ENCODE measurements around the gene TMEM120B. TPM values are rescaled to one million over a fixed set of nuclear protein-coding genes. Genes with fewer than 3 reads are reported as not detected.
A peak's percentile ranks its signal among the peaks of the same experiment; 100 is the strongest.

Gene TMEM120B
- total and polyA plus RNA-seq, 2 of the 13 experiments (the other 11 are each of a cell fraction or from before 2014, with no cell fraction given), result 7.1 to 12.9 TPM

GRCh38 chr12:121793838-121794533 is 81.4 kb downstream of the TMEM120B start (continued):
- TF ChIP-seq POLR2AphosphoS5 (IDR thresholded peaks at IDR 0.05; ENCODE audit: low read depth, low read length) (no peak), ZBTB26 (CRISPR knock-in tag; IDR thresholded peaks at IDR 0.05; ENCODE audit: borderline replicate concordance) (0 out of 2 replicates have a peak, but pooled peaks have one; percentile 71), CENPX (CRISPR knock-in tag; IDR thresholded peaks at IDR 0.05) (no peak), ZNF629 (CRISPR knock-in tag; conservative IDR thresholded peaks at IDR 0.05) (peak; percentile 59; the same call in 1 of the 2 replicates), BRCA1 (CRISPR knock-in tag; IDR thresholded peaks at IDR 0.05) (peak; percentile 78; the same call in 1 of the 2 replicates), HCFC1 (IDR thresholded peaks at IDR 0.05; ENCODE audit: low read depth, low read length) (no peak), ZNF674 (CRISPR knock-in tag; IDR thresholded peaks at IDR 0.05; ENCODE audit: low read depth) (no peak), RARG (CRISPR knock-in tag; IDR thresholded peaks at IDR 0.05; ENCODE audit: low read depth) (no peak), ZNF441 (CRISPR knock-in tag; IDR thresholded peaks at IDR 0.05; ENCODE audit: borderline replicate concordance) (no peak; the same call in 1 of the 2 replicates), ZBTB40 (IDR thresholded peaks at IDR 0.05) (no peak), ZBTB40 (CRISPR knock-in tag; IDR thresholded peaks at IDR 0.05) (peak; percentile 58; the same call in 1 of the 2 replicates), ZNF710 (CRISPR knock-in tag; IDR thresholded peaks at IDR 0.05; ENCODE audit: borderline replicate concordance) (no peak), MEF2D (CRISPR knock-in tag; IDR thresholded peaks at IDR 0.05) (peak; percentile 75; the same call in 1 of the 2 replicates), SP4 (CRISPR knock-in tag; IDR thresholded peaks at IDR 0.05) (peak; percentile 81; the same call in 1 of the 2 replicates), MTA1 (CRISPR knock-in tag; IDR thresholded peaks at IDR 0.05; ENCODE audit: borderline replicate concordance) (peak; percentile 95; the same call in 1 of the 2 replicates), PPARG (CRISPR knock-in tag; conservative IDR thresholded peaks at IDR 0.05) (peak; percentile 43; the same call in 1 of the 2 replicates), ZNF652 (CRISPR knock-in tag; IDR thresholded peaks at IDR 0.05; ENCODE audit: borderline replicate concordance, low read depth) (peak; percentile 53; the same call in 1 of the 2 replicates)
